Mesenteric fat pad (tissue), 1 donor: ENCODE measurements around the gene LHFPL2. TPM values are rescaled to one million over a fixed set of nuclear protein-coding genes. Genes with fewer than 3 reads are reported as not detected.
"Not testable (repeated sequence)": the region's sequence is repeated elsewhere in the genome, so short reads cannot be mapped to it uniquely, and the experiment has no call there.

ENCODE experiments used
- DNase-seq: peaks from one replicate; pipeline ENCODE4 v3.0.0-alpha.2; 2020; ENCODE audit warnings: low spot score
- long read RNA-seq: library from polyadenylated mRNA; unstranded; transcript quantifications from one replicate; pipeline ENCODE4 v2.0.0, GENCODE V29; 2020
- total RNA-seq: library from RNA; stranded (reverse); fragmentation: NEBNext Ultra II Directional; extraction: Animal tissue kit (Norgen Biotek cat#: 25700); gene quantifications from one replicate; pipeline ENCODE4 v1.2.1, GENCODE V29; 2021
- donor health status: DM: yes; HTN: yes; CAD: no.

The LHFPL2 gene, protein sequence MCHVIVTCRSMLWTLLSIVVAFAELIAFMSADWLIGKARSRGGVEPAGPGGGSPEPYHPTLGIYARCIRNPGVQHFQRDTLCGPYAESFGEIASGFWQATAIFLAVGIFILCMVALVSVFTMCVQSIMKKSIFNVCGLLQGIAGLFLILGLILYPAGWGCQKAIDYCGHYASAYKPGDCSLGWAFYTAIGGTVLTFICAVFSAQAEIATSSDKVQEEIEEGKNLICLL
- 76.0 TPM for total RNA-seq
- long read RNA-seq, full-length matches to known transcripts = 3 of 23 reads
- long read RNA-seq, partial matches to known transcripts = 8 of 23 reads
- long read RNA-seq, other reads (novel, unspliced or antisense) = 12 of 23 reads

GRCh38 chr5:78648359-78649210 lies at the start of gene LHFPL2:
TSS of gene LHFPL2 (minus strand) at chr5:78648772. CDS start at chr5:78510213, 138,559 bp downstream.
- peak; percentile 92 for DNase-seq

- DNase-seq = no peak
These were observed 48.1 kb upstream of the LHFPL2 start for GRCh38 chr5:78696637-78697036.

DNA sequence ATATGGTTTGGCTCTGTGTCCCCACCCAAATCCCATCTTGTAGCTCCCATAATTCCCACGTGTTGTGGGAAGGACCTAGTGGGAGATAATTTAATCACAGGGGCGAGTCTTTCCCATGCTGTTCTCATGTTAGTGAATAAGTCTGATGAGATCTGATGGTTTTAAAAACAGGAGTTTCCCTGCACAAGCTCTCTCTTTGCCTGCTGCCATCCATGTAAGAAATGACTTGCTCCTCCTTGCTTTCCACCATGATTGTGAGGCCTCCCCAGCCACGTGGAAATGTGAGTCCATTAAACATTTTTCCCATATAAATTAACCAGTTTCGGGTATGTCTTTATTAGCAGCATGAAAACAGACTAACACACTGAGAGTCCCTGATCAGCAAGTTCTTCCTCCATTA lies 47.5 kb upstream of the LHFPL2 start:
- DNase-seq = not testable (repeated sequence)

- no peak for DNase-seq
These were observed 44.8 kb upstream of the LHFPL2 start for GRCh38 chr5:78693339-78693738.

DNA sequence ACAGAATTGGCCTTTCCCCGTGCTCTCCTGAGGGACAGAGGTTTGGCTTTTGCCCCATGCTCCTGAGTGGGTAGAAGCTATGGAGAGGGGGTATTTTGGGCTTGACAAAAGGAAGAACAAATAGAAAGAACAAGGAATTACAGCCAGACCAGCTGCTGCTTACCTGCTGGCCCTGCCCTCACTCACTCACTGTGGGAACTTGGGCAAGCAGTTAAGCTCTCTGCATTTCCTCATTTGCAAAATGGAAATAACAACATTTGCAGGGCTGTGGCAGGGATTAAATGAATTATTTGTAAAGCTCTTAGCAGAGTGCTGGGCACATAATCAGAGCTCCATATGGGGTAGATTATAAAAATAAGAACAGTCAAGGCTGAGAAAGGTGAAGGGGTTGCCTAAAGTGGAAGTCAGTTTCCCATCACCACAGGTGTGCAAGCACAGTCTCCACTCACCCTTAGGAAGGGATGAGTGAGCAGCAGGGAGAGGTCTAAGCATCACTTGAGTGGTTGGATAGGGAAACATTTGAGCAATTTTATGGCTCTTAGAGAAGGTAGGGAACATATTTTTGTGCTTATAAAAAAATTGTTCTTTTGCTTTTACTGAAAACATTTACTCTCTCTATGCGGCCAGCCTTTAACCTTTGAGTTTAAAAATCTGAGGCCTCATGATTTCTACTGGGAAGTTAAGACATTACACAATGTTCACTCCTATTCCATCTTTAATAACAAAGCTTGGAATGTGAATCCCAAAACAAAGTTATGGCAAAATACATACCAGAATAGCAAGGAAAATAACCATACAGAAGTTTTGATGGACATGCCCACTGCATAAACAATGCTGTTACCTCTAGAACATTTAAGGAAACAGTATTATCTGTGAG lies 42.8 kb upstream of the LHFPL2 start:
- DNase-seq = no peak

DNA sequence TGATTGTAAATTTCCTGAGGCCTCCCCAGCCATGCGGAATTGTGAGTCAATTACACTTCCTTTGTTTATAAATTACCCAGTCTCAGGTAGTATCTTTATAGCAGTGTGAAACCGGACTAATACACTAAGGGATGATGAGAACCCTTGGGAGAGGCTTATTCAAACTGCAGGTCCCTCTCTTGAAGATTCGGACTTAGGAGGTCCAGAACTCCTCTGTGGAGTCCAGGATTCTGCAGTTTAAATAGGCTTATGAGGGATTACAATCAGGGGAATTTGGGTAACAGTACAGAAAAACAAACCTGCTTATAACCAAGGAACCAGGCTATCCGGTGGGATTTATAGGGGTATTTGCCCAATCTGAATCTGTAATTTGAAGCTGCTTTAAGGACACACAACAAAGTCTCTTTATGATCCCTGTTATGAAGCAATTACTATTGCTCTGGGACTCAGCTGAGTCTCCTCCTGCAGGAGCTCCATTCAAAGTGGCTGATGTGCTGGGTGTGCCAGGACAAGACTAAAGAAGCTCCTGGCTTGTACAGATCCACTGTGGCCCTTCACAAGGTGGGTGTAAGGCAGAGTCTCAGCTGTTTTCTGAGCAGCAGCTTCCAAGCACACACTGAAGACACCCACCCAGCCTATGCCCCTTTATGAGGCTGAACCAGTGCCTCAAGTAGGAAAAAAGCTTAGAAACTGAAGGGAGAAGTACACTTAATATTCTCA lies 41.8 kb upstream of the LHFPL2 start:
- DNase-seq = no peak

DNA sequence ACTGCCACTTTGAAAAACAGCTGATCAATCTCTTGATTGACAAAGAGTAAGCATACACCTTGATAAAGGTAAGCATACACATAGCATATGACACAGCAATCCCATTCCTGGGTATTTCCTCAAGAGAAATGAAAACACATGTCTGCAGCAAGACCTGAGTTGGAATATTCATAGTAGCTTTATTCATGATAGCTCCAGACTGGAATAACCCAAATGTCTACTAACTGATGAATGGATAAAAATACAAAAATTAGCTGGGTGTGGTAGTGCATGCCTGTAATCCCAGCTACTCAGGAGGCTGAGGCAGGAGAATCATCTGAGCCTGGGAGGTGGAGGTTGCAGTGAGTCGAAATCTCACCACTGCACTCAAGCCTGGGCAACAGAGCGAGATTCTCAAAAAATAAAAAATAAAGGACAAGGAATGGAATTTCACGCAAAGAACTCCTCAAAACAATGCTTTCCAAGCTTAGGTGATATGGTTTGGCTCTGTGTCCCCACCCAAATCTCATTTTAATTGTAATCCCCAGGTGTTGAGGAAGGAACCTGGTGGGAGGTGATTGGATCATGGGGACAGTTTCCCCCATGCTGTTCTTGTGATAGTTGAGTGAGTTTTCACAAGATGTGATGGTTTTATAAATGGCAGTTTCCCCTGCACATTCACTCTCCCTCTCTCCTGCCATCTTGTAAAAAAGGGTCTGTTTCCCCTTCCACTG lies 41.1 kb upstream of the LHFPL2 start:
- DNase-seq = no peak

DNA sequence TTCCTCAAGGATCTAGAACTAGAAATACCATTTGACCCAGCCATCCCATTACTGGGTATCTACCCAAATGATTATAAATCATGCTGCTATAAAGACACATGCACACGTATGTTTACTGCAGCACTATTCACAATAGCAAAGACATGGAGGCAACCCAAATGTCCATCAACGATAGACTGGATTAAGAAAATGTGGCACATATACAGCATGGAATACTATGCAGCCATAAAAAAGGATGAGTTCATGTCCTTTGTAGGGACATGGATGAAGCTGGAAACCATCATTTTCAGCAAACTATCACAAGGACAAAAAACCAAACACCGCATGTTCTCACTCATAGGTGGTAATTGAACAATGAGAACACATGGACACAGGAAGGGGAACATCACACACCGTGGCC lies 38.9 kb upstream of the LHFPL2 start:
- DNase-seq = not testable (repeated sequence)

DNA sequence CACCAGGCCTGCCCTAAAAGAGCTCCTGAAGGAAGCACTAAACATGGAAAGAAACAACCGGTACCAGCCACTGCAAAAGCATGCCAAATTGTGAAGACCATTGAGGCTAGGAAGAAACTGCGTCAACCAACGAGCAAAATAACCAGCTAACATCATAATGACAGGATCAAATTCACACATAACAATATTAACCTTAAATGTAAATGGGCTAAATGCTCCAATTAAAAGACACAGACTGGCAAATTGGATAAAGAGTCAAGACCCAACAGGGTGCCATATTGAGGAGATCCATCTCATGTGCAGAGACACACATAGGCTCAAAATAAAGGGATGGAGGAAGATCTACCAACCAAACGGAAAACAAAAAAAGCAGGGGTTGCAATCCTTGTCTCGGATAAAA lies 35.3 kb upstream of the LHFPL2 start:
- DNase-seq = not testable (repeated sequence)

DNA sequence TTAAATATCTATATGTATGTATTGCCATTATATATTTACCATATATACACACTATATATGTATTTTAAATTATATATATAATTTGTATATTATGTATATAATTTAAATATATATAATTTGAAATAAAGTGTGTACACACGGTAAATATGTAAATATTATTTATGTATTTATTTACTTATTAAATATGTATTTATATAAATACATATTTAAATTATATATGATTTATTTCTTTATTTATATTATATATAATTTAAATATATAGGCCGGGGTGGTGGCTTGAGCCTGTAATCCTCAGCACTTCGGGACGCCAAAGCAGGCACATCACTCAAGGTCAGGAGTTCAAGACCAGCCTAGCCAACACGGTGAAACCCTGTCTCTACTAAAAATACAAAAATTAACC lies 31.3 kb upstream of the LHFPL2 start:
- no peak for DNase-seq

GRCh38 chr5:78677777-78678668 lies 29.5 kb upstream of the LHFPL2 start:
- DNase-seq = no peak

DNA sequence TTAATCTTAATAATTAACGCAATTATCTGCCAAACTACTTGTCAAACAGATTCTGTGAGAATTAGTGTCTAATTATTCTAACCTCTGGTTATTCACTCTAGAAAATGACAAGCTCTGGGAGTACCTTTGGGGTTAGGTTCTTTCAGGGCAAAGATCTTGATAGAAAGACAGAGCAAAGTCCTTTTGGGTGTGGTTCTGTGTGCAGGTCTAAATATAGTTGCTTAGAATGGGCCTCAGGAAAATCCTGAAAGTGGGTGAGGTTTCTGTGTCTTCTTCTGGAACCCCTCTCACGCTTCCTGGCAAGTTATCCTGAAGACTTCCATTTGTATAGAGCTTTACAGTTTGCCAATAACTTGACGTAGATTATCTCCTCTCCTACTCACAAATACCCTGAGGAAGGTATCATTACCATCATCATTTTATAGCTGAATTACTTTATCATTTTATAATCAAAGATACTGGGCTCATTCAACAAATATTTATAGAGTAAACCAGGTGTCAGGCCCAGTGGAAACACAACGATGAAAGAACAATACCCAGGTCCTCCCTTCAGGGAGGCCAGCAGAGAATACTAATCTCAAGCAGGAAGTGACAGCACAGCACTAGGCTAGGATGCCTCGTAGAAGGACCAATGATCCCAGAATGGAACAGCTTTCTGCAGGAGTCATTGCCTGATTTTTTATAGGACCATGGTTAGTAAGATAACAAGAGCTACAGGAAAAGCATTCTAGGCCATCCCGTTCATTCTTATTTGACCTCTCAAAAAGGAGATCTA lies 27.6 kb upstream of the LHFPL2 start:
- no peak for DNase-seq

- DNase-seq = not testable (repeated sequence)
These were observed 25.3 kb upstream of the LHFPL2 start for GRCh38 chr5:78673827-78674226.

DNA sequence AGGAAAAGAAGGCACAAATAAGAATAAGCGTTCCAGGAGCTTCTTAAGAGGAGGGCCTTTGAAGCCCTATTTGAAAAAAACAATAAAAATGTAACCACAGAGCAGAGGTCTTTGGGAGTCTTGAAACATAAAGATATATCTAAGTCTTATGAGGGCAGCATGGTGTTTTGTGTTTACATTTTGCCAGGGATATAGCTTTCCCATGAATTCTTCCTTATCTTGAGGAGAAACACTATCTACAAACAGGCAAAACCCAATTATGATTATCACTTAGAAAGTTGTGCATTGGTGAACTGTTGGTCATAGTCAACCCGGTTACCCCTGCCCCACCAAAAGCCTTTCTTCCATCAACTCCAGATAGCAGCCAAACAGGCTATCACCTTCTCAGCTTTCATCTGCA lies 23.6 kb upstream of the LHFPL2 start:
- DNase-seq = no peak

DNA sequence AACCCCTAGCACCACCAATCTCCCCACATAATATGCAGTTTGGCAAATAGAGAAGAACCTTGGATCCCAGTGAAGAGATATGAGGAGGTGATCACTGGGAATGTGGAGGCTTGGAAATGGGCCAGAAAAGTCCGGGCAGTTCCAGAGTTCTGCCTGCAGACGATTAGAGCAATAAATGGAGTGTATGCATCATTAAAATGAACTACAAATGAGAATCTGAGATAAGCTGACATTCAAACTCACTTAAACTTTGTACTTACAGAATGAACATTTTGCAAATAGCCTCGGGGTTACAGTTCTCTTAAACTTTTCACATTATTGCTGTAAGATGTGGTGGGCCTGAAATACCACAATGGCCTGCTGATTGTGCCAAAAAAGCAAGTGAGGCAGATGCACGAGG lies 23.0 kb upstream of the LHFPL2 start:
- DNase-seq = no peak

- DNase-seq = no peak
These were observed 22.2 kb upstream of the LHFPL2 start for GRCh38 chr5:78670701-78671269.

DNA sequence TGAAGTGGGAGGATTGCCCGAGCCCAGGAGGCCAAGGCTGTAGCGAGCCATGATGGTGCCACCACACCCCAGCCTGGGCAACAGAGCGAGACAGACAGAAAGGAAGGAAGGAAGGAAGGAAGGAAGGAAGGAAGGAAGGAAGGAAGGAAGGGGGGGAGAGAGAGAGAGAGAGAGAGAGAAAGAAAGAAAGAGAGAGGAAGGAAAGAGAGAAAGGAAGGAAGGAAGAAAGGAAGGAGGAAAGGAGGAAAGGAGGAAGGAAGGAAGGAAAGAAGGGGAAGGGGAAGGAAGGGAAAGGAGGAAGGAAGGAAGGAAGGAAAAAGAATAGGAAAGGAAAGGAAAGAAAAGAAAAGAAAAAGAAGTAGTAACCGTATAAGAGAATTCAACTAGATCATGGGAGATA lies 20.8 kb upstream of the LHFPL2 start:
- no peak for DNase-seq
